22Rv1 (cell line): ENCODE data around the gene CATSPERB.

Experiments used
- CTCF ChIP-seq: fragments of 450-650 bp; IDR thresholded peaks from 2 replicates; pipeline ENCODE4 v1.5.1; 2017; ENCODE audit warnings: mild to moderate bottlenecking
- ZFX ChIP-seq: fragments of 450-650 bp; IDR thresholded peaks from 2 replicates; pipeline ENCODE4 v1.6.1; 2017; ENCODE audit warnings: antibody characterized with exemption, borderline replicate concordance

GRCh38 chr14:91681893-91682563 is 49.9 kb downstream of the CATSPERB start:
- TF ChIP-seq CTCF = no peak
- TF ChIP-seq ZFX = no peak
